Bronchial epithelial cell (primary cell): Measurements from ENCODE around the gene HOOK2. TPM values are rescaled to one million over a fixed set of nuclear protein-coding genes. Genes with fewer than 3 reads are reported as not detected.

ENCODE experiments used
- DNase-seq: peaks from one replicate; pipeline ENCODE4 v3.0.0-alpha.2; 2010; ENCODE audit warnings: low read depth
- FAIRE-seq: peaks from 2 replicates; lab custom pipeline; 2011; peaks lifted over from hg19 to GRCh38; lab: Jason Lieb, UNC
- H3K27me3 ChIP-seq: 2 replicates; pipeline ENCODE4 v1.5.1; 2011; ENCODE audit warnings: low read length; ENCODE audit not compliant: control insufficient read depth, insufficient read depth
- H3K36me3 ChIP-seq: 2 replicates; pipeline ENCODE4 v1.5.1; 2011; ENCODE audit warnings: low read length; ENCODE audit not compliant: control insufficient read depth, insufficient read depth
- H3K4me3 ChIP-seq: 2 replicates; pipeline ENCODE4 v1.5.1; 2011; ENCODE audit warnings: mild to moderate bottlenecking, low read depth, low read length, control low read depth
- total RNA-seq: library from RNA; depleted of rRNA; stranded (reverse); fragments of >200 nt; gene quantifications from 2 replicates; pipeline ENCODE4 v1.2.1, GENCODE V29; 2014
- TF ChIP-seq, protein P1 (sequence below): IDR thresholded peaks from 2 replicates; pipeline ENCODE4 v1.5.1; 2011; ENCODE audit warnings: mild to moderate bottlenecking, moderate library complexity, low read length, control low read depth, inconsistent platforms; ENCODE audit not compliant: insufficient read depth, severe bottlenecking

Gene HOOK2
- total RNA-seq, 1 donor from 2014 or later: 58.7 TPM

DNA sequence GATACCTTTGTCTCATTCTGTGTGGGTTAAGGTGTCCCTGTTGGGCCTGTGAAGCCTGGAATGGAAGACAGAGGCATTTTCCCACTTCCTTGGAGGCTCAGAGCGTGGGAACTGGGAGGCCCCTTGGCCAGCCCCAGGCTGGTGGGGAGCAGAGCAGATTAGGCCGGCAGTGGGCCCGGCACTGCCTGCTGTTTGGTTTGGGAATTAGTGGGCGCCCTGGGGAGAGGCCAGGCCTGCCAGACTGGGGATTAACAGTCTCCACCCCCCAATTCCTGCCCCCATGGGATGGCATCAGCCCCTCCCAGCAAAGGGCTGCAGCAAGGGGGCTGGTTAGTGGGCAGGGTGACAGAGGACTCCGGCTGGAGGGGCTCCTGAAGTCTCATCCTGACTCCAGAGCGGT lies 26.9 kb downstream of the HOOK2 start:
- Histone ChIP-seq H3K27me3 (peaks cover 3% of the 10 kb centered on the region), H3K36me3 (peaks cover 18% of the 10 kb centered on the region), H3K4me3 (no peak overlapping the region)
- FAIRE-seq (no peak), DNase-seq (no peak)
- TF ChIP-seq, protein P1, sequence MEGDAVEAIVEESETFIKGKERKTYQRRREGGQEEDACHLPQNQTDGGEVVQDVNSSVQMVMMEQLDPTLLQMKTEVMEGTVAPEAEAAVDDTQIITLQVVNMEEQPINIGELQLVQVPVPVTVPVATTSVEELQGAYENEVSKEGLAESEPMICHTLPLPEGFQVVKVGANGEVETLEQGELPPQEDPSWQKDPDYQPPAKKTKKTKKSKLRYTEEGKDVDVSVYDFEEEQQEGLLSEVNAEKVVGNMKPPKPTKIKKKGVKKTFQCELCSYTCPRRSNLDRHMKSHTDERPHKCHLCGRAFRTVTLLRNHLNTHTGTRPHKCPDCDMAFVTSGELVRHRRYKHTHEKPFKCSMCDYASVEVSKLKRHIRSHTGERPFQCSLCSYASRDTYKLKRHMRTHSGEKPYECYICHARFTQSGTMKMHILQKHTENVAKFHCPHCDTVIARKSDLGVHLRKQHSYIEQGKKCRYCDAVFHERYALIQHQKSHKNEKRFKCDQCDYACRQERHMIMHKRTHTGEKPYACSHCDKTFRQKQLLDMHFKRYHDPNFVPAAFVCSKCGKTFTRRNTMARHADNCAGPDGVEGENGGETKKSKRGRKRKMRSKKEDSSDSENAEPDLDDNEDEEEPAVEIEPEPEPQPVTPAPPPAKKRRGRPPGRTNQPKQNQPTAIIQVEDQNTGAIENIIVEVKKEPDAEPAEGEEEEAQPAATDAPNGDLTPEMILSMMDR: no peak

DNA sequence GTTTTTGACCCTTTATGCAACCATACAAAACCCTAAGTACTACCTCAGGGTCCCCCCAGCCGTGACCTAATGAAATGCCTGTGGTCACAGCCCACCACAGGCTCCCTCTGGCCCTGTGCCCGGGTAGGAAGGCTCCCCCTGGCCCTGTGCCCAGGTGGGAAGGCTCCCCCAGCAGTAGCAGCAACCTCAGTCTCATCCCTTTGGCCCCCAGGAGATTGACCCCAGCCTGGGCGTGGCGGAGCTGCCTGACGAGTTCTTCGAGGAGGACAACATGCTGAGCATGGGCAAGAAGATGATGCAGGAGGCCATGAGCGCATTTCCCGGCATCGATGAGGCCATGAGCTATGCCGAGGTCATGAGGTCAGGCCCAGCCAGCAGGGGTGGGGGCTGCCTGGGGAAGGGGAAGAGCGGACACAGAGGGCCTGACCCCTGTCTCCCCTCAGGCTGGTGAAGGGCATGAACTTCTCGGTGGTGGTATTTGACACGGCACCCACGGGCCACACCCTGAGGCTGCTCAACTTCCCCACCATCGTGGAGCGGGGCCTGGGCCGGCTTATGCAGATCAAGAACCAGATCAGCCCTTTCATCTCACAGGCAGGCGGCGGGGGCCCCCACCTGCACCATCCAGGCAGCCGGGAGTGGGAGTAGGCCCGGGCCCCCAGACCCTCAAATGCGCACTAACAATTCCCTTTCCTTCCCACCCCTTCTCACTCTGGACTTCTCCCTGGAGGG lies 30.0 kb downstream of the HOOK2 start:
- DNase-seq: no peak
- H3K27me3 ChIP-seq: no peaks in the 10 kb centered on the region
- no peak overlapping the region for H3K4me3 ChIP-seq
- TF ChIP-seq, protein P1: no peak
- peaks cover 20% of the 10 kb centered on the region for H3K36me3 ChIP-seq
- FAIRE-seq: no peak

DNA sequence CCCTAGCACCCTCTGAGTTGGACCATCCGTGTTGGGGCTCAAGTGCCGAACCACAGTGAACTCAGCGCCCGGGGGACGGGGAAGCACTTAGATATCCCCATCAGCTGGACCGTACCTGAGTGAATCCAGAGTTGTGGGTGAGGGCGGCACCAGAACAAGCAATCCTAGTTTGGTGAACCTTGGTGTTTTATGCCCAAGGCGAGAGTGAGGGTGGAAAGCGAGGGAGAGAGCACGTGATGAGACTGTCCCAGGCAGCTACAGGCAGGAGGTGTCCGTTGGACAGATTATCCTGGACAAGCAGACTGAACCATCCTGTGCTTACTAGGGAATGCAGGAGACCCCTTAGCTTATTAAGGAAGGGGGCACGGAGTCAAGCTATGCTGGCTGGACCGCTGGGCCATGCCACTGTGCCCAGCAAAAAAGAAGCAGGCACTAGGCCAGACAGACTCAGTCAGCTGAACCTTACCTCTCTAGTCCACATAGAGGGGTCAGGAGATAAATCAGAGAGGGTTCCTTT lies 37.5 kb downstream of the HOOK2 start:
- TF ChIP-seq, protein P1: no peak
- peak overlapping the region; percentile 81 for H3K4me3 ChIP-seq
- DNase-seq: no peak
- H3K27me3 ChIP-seq: no peaks in the 10 kb centered on the region
- no peak for FAIRE-seq
- peaks cover 6% of the 10 kb centered on the region for H3K36me3 ChIP-seq

DNA sequence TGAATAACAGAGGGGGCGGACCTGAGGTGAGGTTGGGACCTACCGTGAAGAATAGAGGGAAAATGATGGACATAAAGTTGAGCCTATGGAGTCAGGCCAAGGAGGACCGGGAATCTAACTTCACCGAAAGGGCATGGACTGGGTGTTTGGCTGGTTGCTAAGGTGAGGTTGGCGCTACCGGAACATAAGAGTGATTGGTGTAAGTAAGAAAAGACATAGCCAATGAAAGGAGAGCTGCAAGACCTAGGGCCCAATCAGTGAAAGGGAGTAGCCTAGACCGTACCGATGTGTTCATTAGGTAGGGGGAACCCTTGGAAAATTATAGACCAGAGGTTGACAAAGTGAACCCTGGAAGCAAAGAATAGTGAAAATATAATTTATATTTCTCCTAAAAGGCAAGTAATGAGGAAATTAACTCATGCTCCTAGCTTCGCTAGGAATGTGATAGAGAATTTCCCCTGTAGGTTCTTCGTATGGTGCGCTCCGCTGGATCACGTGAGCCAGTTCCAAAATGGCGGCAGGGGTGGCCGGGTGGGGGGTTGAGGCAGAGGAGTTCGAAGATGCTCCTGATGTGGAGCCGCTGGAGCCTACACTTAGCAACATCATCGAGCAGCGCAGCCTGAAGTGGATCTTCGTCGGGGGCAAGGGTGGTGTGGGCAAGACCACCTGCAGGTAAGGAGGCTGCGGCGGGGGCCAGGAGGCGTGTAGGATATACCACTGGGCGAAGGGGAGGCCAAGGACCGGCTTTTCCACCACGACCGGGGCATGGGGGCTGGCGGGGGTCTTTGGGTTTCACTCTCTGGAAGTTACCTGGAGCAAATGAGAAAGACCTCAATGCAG lies 38.1 kb downstream of the HOOK2 start, which contains the start of gene GET3:
TSS of gene GET3 (plus strand) at position 503 of the 840 bp plus-strand sequence. CDS start at position 512, 9 bp downstream.
- Histone ChIP-seq H3K36me3 (peaks cover 8% of the 10 kb centered on the region), H3K27me3 (no peaks in the 10 kb centered on the region), H3K4me3 (peak within 1 kb of the TSS; percentile 81)
- TF ChIP-seq, protein P1: no peak
- FAIRE-seq: peak; percentile 97
- DNase-seq: peak; percentile 100

- DNase-seq (peak; percentile 41), FAIRE-seq (no peak)
- H3K27me3 ChIP-seq: no peaks in the 10 kb centered on the region
- TF ChIP-seq, protein P1: peak; percentile 51
- peak overlapping the region; percentile 60 for H3K4me3 ChIP-seq
- peaks cover 22% of the 10 kb centered on the region for H3K36me3 ChIP-seq
Measured at GRCh38 chr19:12733369-12734214, 41.8 kb downstream of the HOOK2 start.
